ENCODE measurements around the gene CNRIP1.

The CNRIP1 gene

DNA sequence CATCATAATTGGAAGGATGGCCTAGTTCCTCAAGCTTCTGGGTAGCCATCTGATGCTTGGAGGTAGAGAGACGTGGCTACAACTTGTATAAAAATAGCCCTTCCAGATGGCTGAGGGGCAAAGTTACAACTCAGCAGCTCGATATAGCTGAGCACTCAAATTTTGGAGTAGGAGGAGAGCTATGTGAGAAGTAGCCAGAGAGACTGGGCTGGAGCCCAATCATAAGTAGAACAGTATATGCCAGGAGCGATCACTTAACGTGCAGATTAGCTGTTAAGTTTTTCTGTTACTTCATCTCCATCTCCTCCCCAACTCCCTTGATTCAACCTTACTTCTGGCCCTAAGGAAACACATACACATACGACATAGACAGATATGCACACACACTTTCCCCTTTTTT, 28.8 kb downstream of the CNRIP1 start:
- Histone ChIP-seq H4K91ac (ENCODE audit: low read depth, low read length, poor library complexity) (no peak overlapping the region), H3K27ac (replicated peaks; ENCODE audit: low read length) (no peak overlapping the region), H3K14ac (ENCODE audit: low read length) (no peak overlapping the region), H4K8ac (ENCODE audit: low read depth, low read length) (no peak overlapping the region), H3K27me3 (ENCODE audit: control insufficient read depth in 3 of 3, insufficient read depth in 3 of 3, low read depth in 1 of 3, low read length in 3 of 3) (no peaks in the 10 kb centered on the region), H3K18ac (ENCODE audit: low read length) (no peak overlapping the region), H3K4me3 (ENCODE audit: low read length in 2 of 2) (no peak overlapping the region), H2BK15ac (ENCODE audit: low read length) (no peak overlapping the region), H3K79me1 (ENCODE audit: low read depth, low read length) (no peaks in the 10 kb centered on the region), H2BK12ac (ENCODE audit: low read length) (no peak overlapping the region), H2AFZ (ENCODE audit: low read length) (no peak overlapping the region), H3K23ac (ENCODE audit: low read depth, low read length, poor library complexity) (no peak overlapping the region), H3K4me2 (ENCODE audit: insufficient read depth, low read length, poor library complexity, severe bottlenecking) (no peak overlapping the region), H2AK5ac (ENCODE audit: low read depth, low read length) (no peak overlapping the region), H3K4me1 (ENCODE audit: control insufficient read depth in 2 of 2, insufficient read depth in 1 of 2, low read depth in 1 of 2, low read length in 2 of 2) (no peaks in the 10 kb centered on the region), H2BK120ac (ENCODE audit: low read depth, low read length) (no peak overlapping the region), H3K9me3 (replicated peaks in 1 of 2; ENCODE audit: control insufficient read depth in 2 of 2, insufficient read depth in 1 of 2, low read depth in 1 of 2, low read length in 2 of 2) (peaks cover 0 to 2% of the 10 kb centered on the region in 2 donors), H3K36me3 (replicated peaks in 1 of 2; ENCODE audit: control insufficient read depth in 2 of 2, insufficient read depth in 2 of 2, low read length in 2 of 2) (peaks cover 0 to 4% of the 10 kb centered on the region in 2 donors), H3K4ac (ENCODE audit: low read length) (no peak overlapping the region), H2BK5ac (ENCODE audit: low read length) (no peak overlapping the region), H3K9ac (ENCODE audit: low read depth, low read length, poor library complexity) (no peak overlapping the region)
- no CpG with 5 or more reads among the region's 5 CpGs for WGBS, 2 donors (ENCODE audit: extremely low coverage in 2 of 2, insufficient read length in 2 of 2, insufficient replicate concordance in 1 of 2)
- no peak for DNase-seq (ENCODE audit: low spot score)

- Histone ChIP-seq H3K4me3 (ENCODE audit: low read length in 2 of 2) (no peak overlapping the region), H2BK5ac (ENCODE audit: low read length) (no peak overlapping the region)
Measured at GRCh38 chr2:68287580-68288441, 31.9 kb downstream of the CNRIP1 start.

DNA sequence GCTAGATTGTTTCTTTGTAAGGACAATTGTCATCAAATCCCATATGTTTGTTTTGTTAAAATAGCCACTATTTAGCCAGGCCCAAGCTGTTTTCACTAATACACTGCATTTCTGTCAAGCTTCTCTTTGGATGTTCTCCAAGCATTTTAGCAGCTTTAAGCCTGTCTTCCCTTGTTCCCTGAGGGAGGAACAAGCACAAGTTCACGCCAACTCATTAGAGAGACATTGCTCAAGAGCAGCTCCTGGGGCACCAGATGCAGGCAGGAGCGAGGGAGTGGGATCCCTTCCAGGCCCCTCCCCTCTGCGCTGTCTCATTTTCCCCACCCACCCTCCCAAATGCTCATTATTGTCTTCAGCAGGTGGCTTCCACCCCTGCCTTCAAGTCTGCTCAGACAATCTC, 34.9 kb downstream of the CNRIP1 start:
- no peak overlapping the region for H2AK5ac ChIP-seq (ENCODE audit: low read depth, low read length)
- H3K4ac ChIP-seq (ENCODE audit: low read length) = no peak overlapping the region
- H4K8ac ChIP-seq (ENCODE audit: low read depth, low read length) = no peak overlapping the region
- no peak overlapping the region for H3K14ac ChIP-seq (ENCODE audit: low read length)
- no peak overlapping the region for H3K4me3 ChIP-seq (ENCODE audit: low read length in 2 of 2)
- H3K4me2 ChIP-seq (ENCODE audit: insufficient read depth, low read length, poor library complexity, severe bottlenecking) = no peak overlapping the region
- no peak overlapping the region for H3K9ac ChIP-seq (ENCODE audit: low read depth, low read length, poor library complexity)
- no peaks in the 10 kb centered on the region for H3K79me1 ChIP-seq (ENCODE audit: low read depth, low read length)
- peaks cover 0 to 2% of the 10 kb centered on the region in 2 donors for H3K9me3 ChIP-seq (replicated peaks in 1 of 2; ENCODE audit: control insufficient read depth in 2 of 2, insufficient read depth in 1 of 2, low read depth in 1 of 2, low read length in 2 of 2)
- H3K27me3 ChIP-seq (ENCODE audit: control insufficient read depth in 3 of 3, insufficient read depth in 3 of 3, low read depth in 1 of 3, low read length in 3 of 3) = no peaks in the 10 kb centered on the region
- H3K27ac ChIP-seq (replicated peaks; ENCODE audit: low read length) = no peak overlapping the region
- no peak overlapping the region for H2BK15ac ChIP-seq (ENCODE audit: low read length)
- no peak overlapping the region for H2BK120ac ChIP-seq (ENCODE audit: low read depth, low read length)
- WGBS, 2 donors (ENCODE audit: extremely low coverage in 2 of 2, insufficient read length in 2 of 2, insufficient replicate concordance in 1 of 2) = no CpG with 5 or more reads among the region's 3 CpGs
- no peaks in the 10 kb centered on the region for H3K36me3 ChIP-seq (replicated peaks in 1 of 2; ENCODE audit: control insufficient read depth in 2 of 2, insufficient read depth in 2 of 2, low read length in 2 of 2)
- H2BK12ac ChIP-seq (ENCODE audit: low read length) = no peak overlapping the region
- no peak overlapping the region for H2AFZ ChIP-seq (ENCODE audit: low read length)
- no peak overlapping the region for H3K18ac ChIP-seq (ENCODE audit: low read length)
- H2BK5ac ChIP-seq (ENCODE audit: low read length) = no peak overlapping the region
- no peak for DNase-seq (ENCODE audit: low spot score)
- H3K23ac ChIP-seq (ENCODE audit: low read depth, low read length, poor library complexity) = no peak overlapping the region
- H4K91ac ChIP-seq (ENCODE audit: low read depth, low read length, poor library complexity) = no peak overlapping the region
- H3K4me1 ChIP-seq (ENCODE audit: control insufficient read depth in 2 of 2, insufficient read depth in 1 of 2, low read depth in 1 of 2, low read length in 2 of 2) = peaks cover 0 to 1% of the 10 kb centered on the region in 2 donors

More at GRCh38 chr2:68287580-68288441, 31.9 kb downstream of the CNRIP1 start:
- no peak overlapping the region for H4K8ac ChIP-seq (ENCODE audit: low read depth, low read length)
- no peak overlapping the region for H4K91ac ChIP-seq (ENCODE audit: low read depth, low read length, poor library complexity)
- H3K4me1 ChIP-seq (ENCODE audit: control insufficient read depth in 2 of 2, insufficient read depth in 1 of 2, low read depth in 1 of 2, low read length in 2 of 2) = peaks cover 0 to 1% of the 10 kb centered on the region in 2 donors
- H2BK120ac ChIP-seq (ENCODE audit: low read depth, low read length) = no peak overlapping the region
- H3K9me3 ChIP-seq (replicated peaks in 1 of 2; ENCODE audit: control insufficient read depth in 2 of 2, insufficient read depth in 1 of 2, low read depth in 1 of 2, low read length in 2 of 2) = peaks cover 0 to 2% of the 10 kb centered on the region in 2 donors
- WGBS, 2 donors (ENCODE audit: extremely low coverage in 2 of 2, insufficient read length in 2 of 2, insufficient replicate concordance in 1 of 2) = no CpG with 5 or more reads among the region's 10 CpGs
- no peak overlapping the region for H3K4ac ChIP-seq (ENCODE audit: low read length)
- no peaks in the 10 kb centered on the region for H3K27me3 ChIP-seq (ENCODE audit: control insufficient read depth in 3 of 3, insufficient read depth in 3 of 3, low read depth in 1 of 3, low read length in 3 of 3)
- H3K18ac ChIP-seq (ENCODE audit: low read length) = no peak overlapping the region
- no peak overlapping the region for H3K27ac ChIP-seq (replicated peaks; ENCODE audit: low read length)
- H3K9ac ChIP-seq (ENCODE audit: low read depth, low read length, poor library complexity) = no peak overlapping the region
- H3K36me3 ChIP-seq (replicated peaks in 1 of 2; ENCODE audit: control insufficient read depth in 2 of 2, insufficient read depth in 2 of 2, low read length in 2 of 2) = no peaks in the 10 kb centered on the region
- H2BK12ac ChIP-seq (ENCODE audit: low read length) = no peak overlapping the region
- H3K79me1 ChIP-seq (ENCODE audit: low read depth, low read length) = no peaks in the 10 kb centered on the region
- no peak overlapping the region for H2BK15ac ChIP-seq (ENCODE audit: low read length)
- H3K4me2 ChIP-seq (ENCODE audit: insufficient read depth, low read length, poor library complexity, severe bottlenecking) = no peak overlapping the region
- H2AFZ ChIP-seq (ENCODE audit: low read length) = no peak overlapping the region
- no peak for DNase-seq (ENCODE audit: low spot score)
- H3K23ac ChIP-seq (ENCODE audit: low read depth, low read length, poor library complexity) = no peak overlapping the region
- no peak overlapping the region for H3K14ac ChIP-seq (ENCODE audit: low read length)
- no peak overlapping the region for H2AK5ac ChIP-seq (ENCODE audit: low read depth, low read length)

DNA sequence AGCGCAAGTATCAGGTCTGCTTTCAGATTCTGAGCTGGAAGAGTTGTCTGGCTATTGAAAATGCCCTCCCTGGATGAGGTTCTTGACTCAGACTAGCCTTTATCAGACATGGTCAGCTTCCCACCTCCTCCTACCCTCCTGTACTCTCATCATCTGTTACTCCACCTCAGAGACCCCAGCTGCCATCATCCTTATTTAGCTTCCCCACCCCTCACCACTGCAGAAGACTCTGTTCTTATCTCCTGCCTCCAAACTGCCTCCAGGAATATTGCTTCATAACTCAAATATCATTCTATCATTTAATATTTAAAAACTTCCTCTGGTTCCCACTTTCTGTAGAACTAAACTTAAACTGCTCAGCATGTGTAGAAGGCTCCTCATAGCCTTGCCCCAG, 36.3 kb downstream of the CNRIP1 start:
- H3K4ac ChIP-seq (ENCODE audit: low read length) = no peak overlapping the region
- no peak overlapping the region for H4K91ac ChIP-seq (ENCODE audit: low read depth, low read length, poor library complexity)
- no peaks in the 10 kb centered on the region for H3K27me3 ChIP-seq (ENCODE audit: control insufficient read depth in 3 of 3, insufficient read depth in 3 of 3, low read depth in 1 of 3, low read length in 3 of 3)
- no peak for DNase-seq (ENCODE audit: low spot score)
- no peak overlapping the region for H2BK15ac ChIP-seq (ENCODE audit: low read length)
- H3K4me2 ChIP-seq (ENCODE audit: insufficient read depth, low read length, poor library complexity, severe bottlenecking) = no peak overlapping the region
- H3K4me3 ChIP-seq (ENCODE audit: low read length in 2 of 2) = no peak overlapping the region
- no peak overlapping the region for H2BK12ac ChIP-seq (ENCODE audit: low read length)
- no peak overlapping the region for H2BK5ac ChIP-seq (ENCODE audit: low read length)
- H2AFZ ChIP-seq (ENCODE audit: low read length) = no peak overlapping the region
- WGBS, 2 donors (ENCODE audit: extremely low coverage in 2 of 2, insufficient read length in 2 of 2, insufficient replicate concordance in 1 of 2) = no CpG with 5 or more reads among the region's 1 CpG
- no peak overlapping the region for H3K14ac ChIP-seq (ENCODE audit: low read length)
- no peak overlapping the region for H3K23ac ChIP-seq (ENCODE audit: low read depth, low read length, poor library complexity)
- H3K79me1 ChIP-seq (ENCODE audit: low read depth, low read length) = no peaks in the 10 kb centered on the region
- no peak overlapping the region for H3K18ac ChIP-seq (ENCODE audit: low read length)
- peaks cover 0 to 2% of the 10 kb centered on the region in 2 donors for H3K9me3 ChIP-seq (replicated peaks in 1 of 2; ENCODE audit: control insufficient read depth in 2 of 2, insufficient read depth in 1 of 2, low read depth in 1 of 2, low read length in 2 of 2)
- no peak overlapping the region for H2AK5ac ChIP-seq (ENCODE audit: low read depth, low read length)
- H2BK120ac ChIP-seq (ENCODE audit: low read depth, low read length) = no peak overlapping the region
- no peaks in the 10 kb centered on the region for H3K36me3 ChIP-seq (replicated peaks in 1 of 2; ENCODE audit: control insufficient read depth in 2 of 2, insufficient read depth in 2 of 2, low read length in 2 of 2)
- H4K8ac ChIP-seq (ENCODE audit: low read depth, low read length) = no peak overlapping the region
- no peak overlapping the region for H3K27ac ChIP-seq (replicated peaks; ENCODE audit: low read length)
- H3K9ac ChIP-seq (ENCODE audit: low read depth, low read length, poor library complexity) = no peak overlapping the region
- H3K4me1 ChIP-seq (ENCODE audit: control insufficient read depth in 2 of 2, insufficient read depth in 1 of 2, low read depth in 1 of 2, low read length in 2 of 2) = peaks cover 0 to 1% of the 10 kb centered on the region in 2 donors

All from neuronal stem cell (in vitro differentiated cells).